SK-N-SH (cell line): ENCODE results near the gene ITK. TPM values are rescaled to one million over a fixed set of nuclear protein-coding genes. Genes with fewer than 3 reads are reported as not detected.
"Not testable (repeated sequence)": the region's sequence is repeated elsewhere in the genome, so short reads cannot be mapped to it uniquely, and the experiment has no call there.

Source experiments
- CTCF ChIA-PET: fragments of 300-600, 350-600 bp; formaldehyde crosslinking; extraction: SDS; loops from one replicate; lab custom pipeline; 2021; lab: Yijun Ruan, JAX
- POLR2A ChIA-PET: fragments of 350-600 bp; sonication (Branson Sonifier 250); formaldehyde crosslinking; extraction: SDS; loops from one replicate; lab custom pipeline; 2020; ENCODE audit warnings: antibody characterized with exemption, inconsistent platforms; lab: Yijun Ruan, JAX
- DNase-seq: peaks from one replicate; pipeline ENCODE4 v3.0.0; 2012
- H2AFZ ChIP-seq: fragments of 200-600 bp; sonication (generic); 2 replicates; pipeline ENCODE4 v1.8.1; 2016; ENCODE audit warnings: antibody characterized with exemption, mild to moderate bottlenecking, low read depth
- H3F3A ChIP-seq: fragments of 200-600 bp; sonication (generic); replicated peaks from 2 replicates; pipeline ENCODE3; 2016; ENCODE audit warnings: antibody characterized with exemption, mild to moderate bottlenecking; ENCODE audit not compliant: insufficient read depth
- H3K27ac ChIP-seq, 2 experiments: fragments of 200-500 bp in 1 of 2; fragments of 200-600 bp in 1 of 2; sonication (Bioruptor generic) in 1 of 2; sonication (generic), shearing (Covaris generic) in 1 of 2; 2 replicates each; pipeline versions ENCODE4 v1.5.1 to v1.6.1; 2014 to 2016; ENCODE audit warnings: low read depth in 2 of 2, inconsistent platforms in 1 of 2, low read length in 1 of 2, mild to moderate bottlenecking in 1 of 2, mixed read lengths in 1 of 2
- H3K27me3 ChIP-seq: fragments of 200-600 bp; sonication (generic), shearing (Covaris generic); 2 replicates; pipeline ENCODE4 v1.6.1; 2016; ENCODE audit warnings: mixed run types; ENCODE audit not compliant: insufficient read depth
- H3K36me3 ChIP-seq, 2 experiments: fragments of 200-500 bp in 1 of 2; fragments of 200-600 bp in 1 of 2; sonication (Bioruptor generic) in 1 of 2; sonication (generic) in 1 of 2; replicated peaks in 1 of 2; 2 replicates each; pipeline versions ENCODE3 to v1.5.1; 2014 to 2016; ENCODE audit warnings: low read length in 1 of 2, mild to moderate bottlenecking in 1 of 2; ENCODE audit not compliant: insufficient read depth in 2 of 2, control insufficient read depth in 1 of 2
- H3K4me1 ChIP-seq, 2 experiments: fragments of 200-500 bp in 1 of 2; fragments of 200-600 bp in 1 of 2; sonication (Bioruptor generic) in 1 of 2; sonication (generic), shearing (Covaris generic) in 1 of 2; 2 replicates each; pipeline versions ENCODE4 v1.5.1 to v1.6.1; 2014 to 2016; ENCODE audit warnings: low read depth in 1 of 2, low read length in 1 of 2, mixed run types in 1 of 2; ENCODE audit not compliant: insufficient read depth in 2 of 2, control insufficient read depth in 1 of 2
- H3K4me2 ChIP-seq: fragments of 200-600 bp; sonication (generic), shearing (Covaris generic); 2 replicates; pipeline ENCODE4 v1.6.1; 2017; ENCODE audit warnings: mixed run types
- H3K4me3 ChIP-seq, 2 experiments: fragments of 200-500 bp in 1 of 2; fragments of 200-600 bp in 1 of 2; sonication (Bioruptor generic) in 1 of 2; sonication (generic), shearing (Covaris generic) in 1 of 2; 2 replicates each; pipeline versions ENCODE4 v1.5.1 to v1.8.1; 2014 to 2016; ENCODE audit warnings: low read depth in 2 of 2, inconsistent platforms in 1 of 2, low read length in 1 of 2, mild to moderate bottlenecking in 1 of 2, mixed read lengths in 1 of 2, moderate library complexity in 1 of 2
- H3K79me2 ChIP-seq: fragments of 200-600 bp; sonication (generic); 2 replicates; pipeline ENCODE4 v1.8.1; 2017; ENCODE audit warnings: mild to moderate bottlenecking; ENCODE audit not compliant: insufficient read depth
- H3K9ac ChIP-seq: fragments of 200-600 bp; sonication (generic); 2 replicates; pipeline ENCODE4 v1.6.1; 2017; ENCODE audit warnings: mixed run types
- H3K9me2 ChIP-seq: fragments of 200-600 bp; sonication (generic); 2 replicates; pipeline ENCODE4 v1.6.1; 2017; ENCODE audit warnings: mixed run types
- H3K9me3 ChIP-seq: fragments of 200-600 bp; sonication (generic); 2 replicates; pipeline ENCODE4 v1.6.1; 2017; ENCODE audit warnings: mixed run types, mild to moderate bottlenecking, moderate library complexity
- H4K20me1 ChIP-seq: fragments of 200-600 bp; sonication (generic); 2 replicates; pipeline ENCODE4 v1.6.1; 2017; ENCODE audit warnings: mild to moderate bottlenecking, mixed run types; ENCODE audit not compliant: insufficient read depth
- EZH2phosphoT487 ChIP-seq: fragments of 200-600 bp; sonication (generic); IDR thresholded peaks from 2 replicates; pipeline ENCODE4 v1.6.1; 2017; ENCODE audit warnings: low read depth, mixed run types, mild to moderate bottlenecking, antibody characterized with exemption, moderate library complexity, borderline replicate concordance
- FOSL2 ChIP-seq: IDR thresholded peaks from 2 replicates; pipeline ENCODE4 v1.4.0; 2012; ENCODE audit warnings: low read depth, mild to moderate bottlenecking, moderate library complexity, borderline replicate concordance
- GATA2 ChIP-seq: sonication (generic); formaldehyde crosslinking; IDR thresholded peaks from 2 replicates; pipeline ENCODE4 v1.5.0; 2020; ENCODE audit warnings: mild to moderate bottlenecking, missing genetic modification reagents
- MEF2A ChIP-seq: IDR thresholded peaks from 2 replicates; pipeline ENCODE4 v1.4.0; 2012; ENCODE audit warnings: low read depth, borderline replicate concordance
- RAD21 ChIP-seq: IDR thresholded peaks from 2 replicates; pipeline ENCODE4 v1.6.1; 2012; ENCODE audit warnings: mild to moderate bottlenecking, low read length
- RFX5 ChIP-seq: IDR thresholded peaks from 2 replicates; pipeline ENCODE4 v1.6.1; 2012; ENCODE audit warnings: mild to moderate bottlenecking, improper control_type of control experiment, low read length
- RXRA ChIP-seq: IDR thresholded peaks from 2 replicates; pipeline ENCODE4 v1.4.0; 2012; ENCODE audit warnings: low read depth, mild to moderate bottlenecking, borderline replicate concordance
- SIN3A ChIP-seq: IDR thresholded peaks from 2 replicates; pipeline ENCODE4 v1.6.1; 2012; ENCODE audit warnings: low read depth, mild to moderate bottlenecking, low read length, moderate library complexity, borderline replicate concordance
- WGBS: methylation state at CpG from one replicate; pipeline ENCODE4 v1.1.6; 2017; ENCODE audit warnings: low lambda C conversion rate; 5-methylcytosine and 5-hydroxymethylcytosine counted together
- polyA plus RNA-seq, 3 experiments: library from polyadenylated mRNA; depleted of rRNA; stranded (reverse); fragments of >200 nt; gene quantifications; 2 replicates each; pipeline ENCODE4 v1.2.3, GENCODE V29; 2012
- TF ChIP-seq, protein P1 (sequence below): fragments of 200-600 bp; sonication (generic); IDR thresholded peaks from 2 replicates; pipeline ENCODE4 v1.6.1; 2017; ENCODE audit warnings: antibody characterized with exemption, mild to moderate bottlenecking, moderate library complexity
- TF ChIP-seq, protein P2 (sequence below): IDR thresholded peaks from 2 replicates; pipeline ENCODE4 v1.6.1; 2012; ENCODE audit warnings: mild to moderate bottlenecking, low read depth, low read length, moderate library complexity

ITK gene
- polyA plus RNA-seq, 1 of the 3 experiments (the other 2 are of a cell fraction), result not detected

DNA sequence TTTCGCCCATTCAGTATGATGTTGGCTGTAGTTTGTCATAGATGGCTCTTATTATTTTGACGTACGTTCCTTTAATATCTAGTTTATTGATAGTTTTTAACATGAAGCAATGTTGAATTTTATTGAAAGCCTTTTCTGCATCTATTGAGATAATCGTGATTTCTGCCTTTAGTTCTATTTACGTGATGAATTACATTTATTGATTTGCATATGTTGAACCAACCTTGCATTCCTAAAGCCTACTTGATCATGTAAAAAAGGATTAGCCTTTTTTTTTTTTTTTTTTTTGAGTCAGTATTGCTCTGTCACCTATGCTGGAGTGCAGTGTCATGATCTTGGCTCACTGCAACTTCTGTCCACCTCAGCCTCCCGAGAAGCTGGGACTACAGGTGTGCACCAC lies 25.1 kb downstream of the ITK start:
- no peak overlapping the region for H3K4me3 ChIP-seq
- POLR2A ChIA-PET, result no interaction called here
- no peak overlapping the region for H3K27ac ChIP-seq
- no peak overlapping the region for H2AFZ ChIP-seq
- no peaks in the 10 kb centered on the region for H3K79me2 ChIP-seq
- H3K9me2 ChIP-seq, result no peaks in the 10 kb centered on the region
- DNase-seq, result no peak
- no peaks in the 10 kb centered on the region for H3K27me3 ChIP-seq
- no peak overlapping the region for H3K4me2 ChIP-seq
- no peaks in the 10 kb centered on the region for H4K20me1 ChIP-seq
- no peaks in the 10 kb centered on the region for H3K9me3 ChIP-seq
- H3K4me1 ChIP-seq, result no peaks in the 10 kb centered on the region
- H3K9ac ChIP-seq, result no peak overlapping the region
- H3F3A ChIP-seq, result no peaks in the 10 kb centered on the region
- WGBS, result 62% methylated on average over 6 of the region's 6 CpGs
- TF ChIP-seq RXRA (no peak), MEF2A (no peak), RFX5 (no peak), FOSL2 (no peak), SIN3A (no peak), RAD21 (no peak)
- TF ChIP-seq, protein P1, sequence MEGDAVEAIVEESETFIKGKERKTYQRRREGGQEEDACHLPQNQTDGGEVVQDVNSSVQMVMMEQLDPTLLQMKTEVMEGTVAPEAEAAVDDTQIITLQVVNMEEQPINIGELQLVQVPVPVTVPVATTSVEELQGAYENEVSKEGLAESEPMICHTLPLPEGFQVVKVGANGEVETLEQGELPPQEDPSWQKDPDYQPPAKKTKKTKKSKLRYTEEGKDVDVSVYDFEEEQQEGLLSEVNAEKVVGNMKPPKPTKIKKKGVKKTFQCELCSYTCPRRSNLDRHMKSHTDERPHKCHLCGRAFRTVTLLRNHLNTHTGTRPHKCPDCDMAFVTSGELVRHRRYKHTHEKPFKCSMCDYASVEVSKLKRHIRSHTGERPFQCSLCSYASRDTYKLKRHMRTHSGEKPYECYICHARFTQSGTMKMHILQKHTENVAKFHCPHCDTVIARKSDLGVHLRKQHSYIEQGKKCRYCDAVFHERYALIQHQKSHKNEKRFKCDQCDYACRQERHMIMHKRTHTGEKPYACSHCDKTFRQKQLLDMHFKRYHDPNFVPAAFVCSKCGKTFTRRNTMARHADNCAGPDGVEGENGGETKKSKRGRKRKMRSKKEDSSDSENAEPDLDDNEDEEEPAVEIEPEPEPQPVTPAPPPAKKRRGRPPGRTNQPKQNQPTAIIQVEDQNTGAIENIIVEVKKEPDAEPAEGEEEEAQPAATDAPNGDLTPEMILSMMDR, result no peak
- H3K36me3 ChIP-seq, result no peaks in the 10 kb centered on the region
- CTCF ChIA-PET, result interaction anchor here (0.9 kb wide), 1 partner anchor 15 kb away, joined by 3 read pairs; no protein-coding TSS in a partner anchor

DNA sequence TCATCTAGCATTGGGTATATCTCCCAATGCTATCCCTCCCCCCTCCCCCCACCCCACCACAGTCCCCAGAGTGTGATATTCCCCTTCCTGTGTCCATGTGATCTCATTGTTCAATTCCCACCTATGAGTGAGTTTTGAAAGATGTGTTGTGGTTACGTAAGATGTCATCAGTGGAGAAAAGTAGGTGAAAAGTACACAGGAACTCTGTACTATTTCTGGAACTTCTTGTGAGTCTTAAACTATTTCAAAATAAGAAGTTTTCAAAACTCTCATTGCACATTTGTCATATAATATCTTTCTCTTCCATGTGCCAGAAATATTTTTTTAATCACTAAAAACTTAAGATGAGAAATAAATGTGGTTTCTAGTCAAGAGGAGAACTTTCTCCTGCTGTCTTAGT lies 30.0 kb downstream of the ITK start:
- CTCF ChIA-PET, H2AFZ ChIP-seq, H3K27me3 ChIP-seq, H3K27ac ChIP-seq, H3K4me3 ChIP-seq, POLR2A ChIA-PET, DNase-seq, H4K20me1 ChIP-seq, H3K9me2 ChIP-seq, H3K4me1 ChIP-seq, H3K4me2 ChIP-seq, H3K9ac ChIP-seq, H3K79me2 ChIP-seq, H3K36me3 ChIP-seq, H3K9me3 ChIP-seq, H3F3A ChIP-seq: not testable (repeated sequence)
- 92% methylated on average over 1 of the region's 1 CpG for WGBS

DNA sequence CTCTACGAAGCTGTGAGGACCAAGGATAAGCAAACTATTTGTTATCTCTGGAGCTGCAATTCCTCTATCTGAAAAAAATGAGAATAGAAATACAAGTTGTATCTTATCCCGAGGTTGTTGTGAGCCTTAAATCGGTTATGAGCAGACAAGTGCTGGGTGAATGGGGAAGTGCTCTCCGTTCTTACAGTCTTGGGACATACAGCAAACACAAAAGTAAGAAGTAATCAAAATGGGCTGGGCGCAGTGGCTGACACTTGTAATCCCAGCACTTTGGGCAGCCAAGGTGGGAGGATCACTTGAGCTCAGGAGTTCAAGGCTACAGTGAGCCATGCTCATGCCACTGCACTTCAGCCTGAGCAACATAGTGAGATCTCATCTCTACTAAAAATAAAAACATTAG lies 31.7 kb downstream of the ITK start:
- Histone ChIP-seq H3K36me3 (no peaks in the 10 kb centered on the region), H3F3A (no peaks in the 10 kb centered on the region), H3K27ac (no peak overlapping the region), H3K9me3 (no peaks in the 10 kb centered on the region), H2AFZ (no peak overlapping the region), H3K79me2 (no peaks in the 10 kb centered on the region), H3K27me3 (no peaks in the 10 kb centered on the region), H3K4me2 (no peak overlapping the region), H4K20me1 (no peaks in the 10 kb centered on the region), H3K9ac (no peak overlapping the region), H3K4me1 (no peaks in the 10 kb centered on the region), H3K9me2 (no peaks in the 10 kb centered on the region), H3K4me3 (no peak overlapping the region)
- ChIA-PET POLR2A (no interaction called here), CTCF (no interaction called here)
- DNase-seq, result no peak
- WGBS, result 47% methylated on average over 5 of the region's 5 CpGs
- TF ChIP-seq MEF2A (no peak), EZH2phosphoT487 (no peak), GATA2 (CRISPR knock-in tag) (no peak), RAD21 (no peak), FOSL2 (no peak)
- TF ChIP-seq, protein P2, sequence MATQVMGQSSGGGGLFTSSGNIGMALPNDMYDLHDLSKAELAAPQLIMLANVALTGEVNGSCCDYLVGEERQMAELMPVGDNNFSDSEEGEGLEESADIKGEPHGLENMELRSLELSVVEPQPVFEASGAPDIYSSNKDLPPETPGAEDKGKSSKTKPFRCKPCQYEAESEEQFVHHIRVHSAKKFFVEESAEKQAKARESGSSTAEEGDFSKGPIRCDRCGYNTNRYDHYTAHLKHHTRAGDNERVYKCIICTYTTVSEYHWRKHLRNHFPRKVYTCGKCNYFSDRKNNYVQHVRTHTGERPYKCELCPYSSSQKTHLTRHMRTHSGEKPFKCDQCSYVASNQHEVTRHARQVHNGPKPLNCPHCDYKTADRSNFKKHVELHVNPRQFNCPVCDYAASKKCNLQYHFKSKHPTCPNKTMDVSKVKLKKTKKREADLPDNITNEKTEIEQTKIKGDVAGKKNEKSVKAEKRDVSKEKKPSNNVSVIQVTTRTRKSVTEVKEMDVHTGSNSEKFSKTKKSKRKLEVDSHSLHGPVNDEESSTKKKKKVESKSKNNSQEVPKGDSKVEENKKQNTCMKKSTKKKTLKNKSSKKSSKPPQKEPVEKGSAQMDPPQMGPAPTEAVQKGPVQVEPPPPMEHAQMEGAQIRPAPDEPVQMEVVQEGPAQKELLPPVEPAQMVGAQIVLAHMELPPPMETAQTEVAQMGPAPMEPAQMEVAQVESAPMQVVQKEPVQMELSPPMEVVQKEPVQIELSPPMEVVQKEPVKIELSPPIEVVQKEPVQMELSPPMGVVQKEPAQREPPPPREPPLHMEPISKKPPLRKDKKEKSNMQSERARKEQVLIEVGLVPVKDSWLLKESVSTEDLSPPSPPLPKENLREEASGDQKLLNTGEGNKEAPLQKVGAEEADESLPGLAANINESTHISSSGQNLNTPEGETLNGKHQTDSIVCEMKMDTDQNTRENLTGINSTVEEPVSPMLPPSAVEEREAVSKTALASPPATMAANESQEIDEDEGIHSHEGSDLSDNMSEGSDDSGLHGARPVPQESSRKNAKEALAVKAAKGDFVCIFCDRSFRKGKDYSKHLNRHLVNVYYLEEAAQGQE, result no peak
